Common myeloid progenitor, CD34-positive (primary cell): Measurements from ENCODE around the gene PRDM11.

Source experiments
- CTCF ChIA-PET: fragments of 350-600 bp; sonication (Branson Sonifier 250); formaldehyde crosslinking; loops from one replicate; lab custom pipeline; 2021; ENCODE audit warnings: antibody characterized with exemption; lab: Charles Lee
- POLR2A ChIA-PET: fragments of 350-600 bp; sonication (Branson Sonifier 250); formaldehyde crosslinking; loops from one replicate; lab custom pipeline; 2021; ENCODE audit warnings: antibody characterized with exemption; lab: Charles Lee
- DNase-seq, 3 donors: peaks; one replicate each; pipeline versions ENCODE4 v3.0.0 to v3.0.0-alpha.2; 2013
- H3K27ac ChIP-seq, 2 experiments: 1 replicate in 1 of 2; 2 replicates in 1 of 2; pipeline ENCODE4 v1.7.0; 2013; ENCODE audit warnings: inconsistent platforms in 2 of 2, low read length in 2 of 2, mild to moderate bottlenecking in 2 of 2, low read depth in 1 of 2, moderate library complexity in 1 of 2; ENCODE audit not compliant: severe bottlenecking in 2 of 2, insufficient read depth in 1 of 2, poor library complexity in 1 of 2
- H3K27me3 ChIP-seq, 5 experiments: replicated peaks in 2 of 5; 1 replicate in 3 of 5; 2 replicates in 2 of 5; pipeline versions ENCODE4 v1.6.1 to v1.7.0; 2013; ENCODE audit warnings: low read length in 4 of 5, mild to moderate bottlenecking in 2 of 5, moderate library complexity in 2 of 5, inconsistent platforms in 1 of 5; ENCODE audit not compliant: insufficient read depth in 5 of 5, control insufficient read depth in 4 of 5
- H3K36me3 ChIP-seq, 4 experiments: 1 replicate in 2 of 4; 2 replicates in 2 of 4; pipeline versions ENCODE4 v1.6.1 to v1.7.0; 2013; ENCODE audit warnings: low read length in 3 of 4, control low read depth in 1 of 4, mild to moderate bottlenecking in 1 of 4; ENCODE audit not compliant: control insufficient read depth in 4 of 4, insufficient read depth in 4 of 4
- H3K4me1 ChIP-seq, 4 experiments: 1 replicate in 3 of 4; 2 replicates in 1 of 4; pipeline versions ENCODE4 v1.6.1 to v1.7.1; 2013; ENCODE audit warnings: low read length in 3 of 4, mild to moderate bottlenecking in 3 of 4, control low read depth in 1 of 4, inconsistent platforms in 1 of 4, moderate library complexity in 1 of 4; ENCODE audit not compliant: control insufficient read depth in 4 of 4, insufficient read depth in 4 of 4; ENCODE audit errors: control extremely low read depth in 1 of 4
- H3K4me3 ChIP-seq, 7 experiments: 1 replicate in 4 of 7; 2 replicates in 3 of 7; pipeline versions ENCODE4 v1.5.1 to v1.7.0; 2013; ENCODE audit warnings: mild to moderate bottlenecking in 7 of 7, low read length in 6 of 7, moderate library complexity in 6 of 7, inconsistent platforms in 2 of 7, low read depth in 2 of 7, control low read depth in 1 of 7; ENCODE audit not compliant: insufficient read depth in 4 of 7, control insufficient read depth in 1 of 7; ENCODE audit errors: extremely low read depth in 1 of 7
- H3K9me3 ChIP-seq, 5 experiments: 1 replicate in 4 of 5; 2 replicates in 1 of 5; pipeline versions ENCODE4 v1.6.1 to v1.7.1; 2013; ENCODE audit warnings: low read length in 4 of 5, mild to moderate bottlenecking in 2 of 5, inconsistent platforms in 1 of 5, low read depth in 1 of 5, moderate library complexity in 1 of 5; ENCODE audit not compliant: control insufficient read depth in 4 of 5, insufficient read depth in 2 of 5; ENCODE audit errors: control extremely low read depth in 1 of 5
- WGBS: methylation state at CpG from one replicate; pipeline ENCODE4 v1.1.5; 2013; ENCODE audit not compliant: insufficient coverage; 5-methylcytosine and 5-hydroxymethylcytosine counted together

PRDM11 gene

GRCh38 chr11:45182902-45183301 is 36.5 kb downstream of the PRDM11 start:
- Histone ChIP-seq H3K27ac (no peak overlapping the region), H3K27me3 (no peaks in the 10 kb centered on the region), H3K4me3 (no peak overlapping the region), H3K36me3 (peaks cover under 1 to 37% (median 18%) of the 10 kb centered on the region in 4 experiments), H3K4me1 (peaks cover 0 to 47% (median 32%) of the 10 kb centered on the region in 4 experiments), H3K9me3 (no peaks in the 10 kb centered on the region)
- POLR2A ChIA-PET, result no interaction called here
- CTCF ChIA-PET, result interaction anchor here (0.6 to 2.4 kb wide), 13 partner anchors 10 to 85 kb away, joined by 3 to 11 read pairs (median 3); no protein-coding TSS in a partner anchor
- peak; percentile 38 to 53 (median 48) for DNase-seq
- WGBS, result 96% methylated on average over 13 of the region's 14 CpGs

- Histone ChIP-seq H3K4me1 (peaks cover 0 to 44% (median 29%) of the 10 kb centered on the region in 4 experiments), H3K27ac (no peak overlapping the region), H3K27me3 (no peaks in the 10 kb centered on the region), H3K36me3 (peaks cover 4 to 51% (median 23%) of the 10 kb centered on the region in 4 experiments), H3K9me3 (no peaks in the 10 kb centered on the region), H3K4me3 (peak overlapping the region in 1 of 7 experiments; percentile 7)
- no peak for DNase-seq
- ChIA-PET CTCF (interaction anchor here (1.0 to 2.2 kb wide), 7 partner anchors 11 to 103 kb away, joined by 3 to 6 read pairs (median 3); no protein-coding TSS in a partner anchor), POLR2A (no interaction called here)
- 100% methylated on average over 1 of the region's 2 CpGs for WGBS
These were observed 38.2 kb downstream of the PRDM11 start for GRCh38 chr11:45184640-45185039.

- H3K36me3 ChIP-seq, result peaks cover 4 to 54% (median 25%) of the 10 kb centered on the region in 4 experiments
- POLR2A ChIA-PET, result no interaction called here
- H3K27me3 ChIP-seq, result no peaks in the 10 kb centered on the region
- peak; percentile 66 to 80 (median 66) for DNase-seq
- H3K4me1 ChIP-seq, result peaks cover 0 to 38% (median 22%) of the 10 kb centered on the region in 4 experiments
- no peak overlapping the region for H3K27ac ChIP-seq
- H3K9me3 ChIP-seq, result no peaks in the 10 kb centered on the region
- peak overlapping the region in 2 of 7 experiments; percentile 3 to 7 for H3K4me3 ChIP-seq
- CTCF ChIA-PET, result interaction anchor here (1.0 to 2.1 kb wide), 4 partner anchors 11 to 75 kb away, joined by 3 to 6 read pairs (median 3); no protein-coding TSS in a partner anchor
These were observed 38.8 kb downstream of the PRDM11 start for GRCh38 chr11:45185228-45185729.

GRCh38 chr11:45187375-45187774 is 40.9 kb downstream of the PRDM11 start:
- Histone ChIP-seq H3K4me3 (no peak overlapping the region), H3K4me1 (peaks cover 0 to 26% (median 12%) of the 10 kb centered on the region in 4 experiments), H3K27ac (no peak overlapping the region), H3K36me3 (peaks cover 6 to 56% (median 34%) of the 10 kb centered on the region in 4 experiments), H3K27me3 (no peaks in the 10 kb centered on the region), H3K9me3 (peaks cover 0 to 6% (median 0%) of the 10 kb centered on the region in 5 experiments)
- ChIA-PET POLR2A (no interaction called here), CTCF (interaction anchor here (1.7 kb wide), 1 partner anchor 26 kb away, joined by 3 read pairs; no protein-coding TSS in a partner anchor)
- WGBS, result 100% methylated on average over 3 of the region's 3 CpGs
- no peak for DNase-seq

GRCh38 chr11:45188127-45188526 is 41.7 kb downstream of the PRDM11 start:
- H3K36me3 ChIP-seq, result peaks cover 6 to 55% (median 31%) of the 10 kb centered on the region in 4 experiments

GRCh38 chr11:45189230-45189629 is 42.8 kb downstream of the PRDM11 start:
- Histone ChIP-seq H3K27me3 (no peaks in the 10 kb centered on the region), H3K4me3 (no peak overlapping the region), H3K4me1 (peaks cover 0 to 19% (median 12%) of the 10 kb centered on the region in 4 experiments), H3K27ac (no peak overlapping the region), H3K9me3 (peaks cover 0 to 6% (median 0%) of the 10 kb centered on the region in 5 experiments), H3K36me3 (peaks cover 6 to 50% (median 25%) of the 10 kb centered on the region in 4 experiments)
- no peak for DNase-seq
- ChIA-PET POLR2A (interaction anchor here (0.6 kb wide), 1 partner anchor 685 kb away, joined by 3 read pairs; no protein-coding TSS in a partner anchor), CTCF (interaction anchor here (0.7 to 1.1 kb wide), 4 partner anchors 9 to 151 kb away, joined by 3 read pairs; no protein-coding TSS in a partner anchor)
- 97% methylated on average over 4 of the region's 5 CpGs for WGBS

More at GRCh38 chr11:45188127-45188526, 41.7 kb downstream of the PRDM11 start:
- peaks cover 0 to 26% (median 12%) of the 10 kb centered on the region in 4 experiments for H3K4me1 ChIP-seq
- no peak for DNase-seq
- CTCF ChIA-PET, result interaction anchor here (0.7 kb wide), 1 partner anchor 10 kb away, joined by 3 read pairs; no protein-coding TSS in a partner anchor
- no peak overlapping the region for H3K4me3 ChIP-seq
- peaks cover 0 to 6% (median 0%) of the 10 kb centered on the region in 5 experiments for H3K9me3 ChIP-seq
- POLR2A ChIA-PET, result no interaction called here
- WGBS, result 100% methylated on average over 3 of the region's 3 CpGs
- H3K27ac ChIP-seq, result no peak overlapping the region
- H3K27me3 ChIP-seq, result no peaks in the 10 kb centered on the region

GRCh38 chr11:45193695-45194094 is 47.3 kb downstream of the PRDM11 start:
- ChIA-PET CTCF (interaction anchor here (0.7 to 1.2 kb wide), 4 partner anchors 10 to 90 kb away, joined by 3 to 6 read pairs (median 4); no protein-coding TSS in a partner anchor), POLR2A (no interaction called here)
- Histone ChIP-seq H3K4me3 (no peak overlapping the region), H3K27ac (no peak overlapping the region), H3K36me3 (peaks cover 6 to 24% (median 18%) of the 10 kb centered on the region in 4 experiments), H3K9me3 (peaks cover 0 to 6% (median 0%) of the 10 kb centered on the region in 5 experiments), H3K4me1 (no peaks in the 10 kb centered on the region), H3K27me3 (no peaks in the 10 kb centered on the region)
- WGBS, result 100% methylated on average over 6 of the region's 6 CpGs
- DNase-seq, result no peak
